Uterus (tissue), 4 donors: ENCODE results near the gene CCDC60. TPM values are rescaled to one million over a fixed set of nuclear protein-coding genes. Genes with fewer than 3 reads are reported as not detected.

Experiments
- DNase-seq, 2 donors: peaks; one replicate each; pipeline ENCODE4 v3.0.0-alpha.2; 2019 to 2020
- H3K27ac ChIP-seq, 2 donors: fragments of 200-600 bp; sonication (generic); 1 replicate in 1 of 2; 2 replicates in 1 of 2; pipeline ENCODE4 v1.5.1; 2016 to 2018
- H3K27me3 ChIP-seq, 2 donors: fragments of 200-600 bp; sonication (generic); one replicate each; pipeline ENCODE4 v1.5.1; 2018 to 2019; ENCODE audit warnings: control low read depth in 1 of 2
- H3K36me3 ChIP-seq, 2 donors: fragments of 200-600 bp; sonication (generic); one replicate each; pipeline ENCODE4 v1.5.1; 2019; ENCODE audit warnings: control low read depth in 1 of 2
- H3K4me1 ChIP-seq, 2 donors: fragments of 200-600 bp; sonication (generic); one replicate each; pipeline ENCODE4 v1.5.1; 2018 to 2019; ENCODE audit warnings: control low read depth in 1 of 2
- H3K4me3 ChIP-seq, 2 donors: fragments of 200-600 bp; sonication (generic); 1 replicate in 1 of 2; 2 replicates in 1 of 2; pipeline ENCODE4 v1.5.1; 2018 to 2019; ENCODE audit warnings: mild to moderate bottlenecking in 1 of 2
- H3K9me3 ChIP-seq, 2 donors: fragments of 200-600 bp; sonication (generic); one replicate each; pipeline ENCODE4 v1.5.1; 2019; ENCODE audit warnings: control low read depth in 1 of 2
- POLR2A ChIP-seq, 2 donors: fragments of 450-650 bp; IDR thresholded peaks; one replicate each; pipeline ENCODE4 v1.6.1; 2016; ENCODE audit warnings: antibody characterized with exemption in 2 of 2, mild to moderate bottlenecking in 1 of 2, moderate library complexity in 1 of 2
- intact Hi-C: fragments of 100-400 bp; cut with DNase I; formaldehyde crosslinking; loops from one replicate; pipeline ENCODE4 v1.15.1; 2023; ENCODE audit warnings: low total_unique reads
- total RNA-seq, 4 donors: library from RNA; depleted of rRNA in 3 of 4; stranded (reverse); fragments of >200 nt in 3 of 4; gene quantifications; one replicate each; pipeline versions ENCODE4 v1.1.0 to v1.2.4, GENCODE V29; 2014 to 2023
- TF ChIP-seq, protein P1 (sequence below), 4 experiments: fragments of 200-600 bp in 2 of 4; fragments of 450-650 bp in 2 of 4; sonication (generic) in 2 of 4; IDR thresholded peaks; one replicate each; pipeline ENCODE4 v1.5.1; 2016 to 2019; ENCODE audit warnings: antibody characterized with exemption in 4 of 4, mild to moderate bottlenecking in 2 of 4, moderate library complexity in 1 of 4
- donor health status: DM: yes; HTN: yes; CAD: no.

The CCDC60 gene
- total RNA-seq, 4 donors from 2014 or later: 2.4 TPM; not detected in 3

GRCh38 chr12:119389687-119390086 is 55.2 kb downstream of the CCDC60 start:
- intact Hi-C loops: no loop called here
- TF ChIP-seq POLR2A (IDR thresholded peaks at IDR 0.05): no peak
- TF ChIP-seq, protein P1, sequence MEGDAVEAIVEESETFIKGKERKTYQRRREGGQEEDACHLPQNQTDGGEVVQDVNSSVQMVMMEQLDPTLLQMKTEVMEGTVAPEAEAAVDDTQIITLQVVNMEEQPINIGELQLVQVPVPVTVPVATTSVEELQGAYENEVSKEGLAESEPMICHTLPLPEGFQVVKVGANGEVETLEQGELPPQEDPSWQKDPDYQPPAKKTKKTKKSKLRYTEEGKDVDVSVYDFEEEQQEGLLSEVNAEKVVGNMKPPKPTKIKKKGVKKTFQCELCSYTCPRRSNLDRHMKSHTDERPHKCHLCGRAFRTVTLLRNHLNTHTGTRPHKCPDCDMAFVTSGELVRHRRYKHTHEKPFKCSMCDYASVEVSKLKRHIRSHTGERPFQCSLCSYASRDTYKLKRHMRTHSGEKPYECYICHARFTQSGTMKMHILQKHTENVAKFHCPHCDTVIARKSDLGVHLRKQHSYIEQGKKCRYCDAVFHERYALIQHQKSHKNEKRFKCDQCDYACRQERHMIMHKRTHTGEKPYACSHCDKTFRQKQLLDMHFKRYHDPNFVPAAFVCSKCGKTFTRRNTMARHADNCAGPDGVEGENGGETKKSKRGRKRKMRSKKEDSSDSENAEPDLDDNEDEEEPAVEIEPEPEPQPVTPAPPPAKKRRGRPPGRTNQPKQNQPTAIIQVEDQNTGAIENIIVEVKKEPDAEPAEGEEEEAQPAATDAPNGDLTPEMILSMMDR (IDR thresholded peaks at IDR 0.05): no peak
- no peak for DNase-seq
- no peak overlapping the region for H3K4me3 ChIP-seq
- no peaks in the 10 kb centered on the region for H3K27me3 ChIP-seq
- H3K9me3 ChIP-seq: no peaks in the 10 kb centered on the region
- no peaks in the 10 kb centered on the region for H3K4me1 ChIP-seq
- H3K27ac ChIP-seq: no peak overlapping the region
- H3K36me3 ChIP-seq: no peaks in the 10 kb centered on the region

DNA sequence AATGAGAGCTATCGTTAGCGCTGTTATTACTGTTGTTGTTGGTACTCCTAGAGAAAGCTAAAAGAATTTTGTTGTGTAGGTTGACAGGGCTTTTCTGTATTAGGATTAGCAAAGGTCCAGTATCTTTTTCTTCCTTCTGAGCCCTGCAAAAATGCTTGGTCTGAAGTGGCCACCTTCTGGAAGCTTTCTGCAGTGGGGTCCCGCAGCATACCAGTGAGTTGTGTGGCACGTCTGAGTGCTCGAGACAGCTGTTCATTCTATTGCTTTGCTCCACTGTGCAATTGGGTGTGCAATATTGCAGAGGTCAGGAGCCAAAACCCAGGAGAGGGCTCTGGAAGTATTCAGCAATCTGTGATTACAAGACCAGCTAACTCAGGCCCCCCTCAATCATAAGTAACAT is 57.1 kb downstream of the CCDC60 start:
- intact Hi-C loops: no loop called here
- no peaks in the 10 kb centered on the region for H3K9me3 ChIP-seq
- TF ChIP-seq, protein P1 (IDR thresholded peaks at IDR 0.05): no peak
- TF ChIP-seq POLR2A (IDR thresholded peaks at IDR 0.05): no peak
- no peaks in the 10 kb centered on the region for H3K36me3 ChIP-seq
- no peaks in the 10 kb centered on the region for H3K27me3 ChIP-seq
- no peaks in the 10 kb centered on the region for H3K4me1 ChIP-seq
- no peak for DNase-seq
- H3K4me3 ChIP-seq: no peak overlapping the region
- no peak overlapping the region for H3K27ac ChIP-seq

GRCh38 chr12:119393677-119394076 is 59.1 kb downstream of the CCDC60 start:
- no peak for TF ChIP-seq POLR2A (IDR thresholded peaks at IDR 0.05)
- TF ChIP-seq, protein P1 (IDR thresholded peaks at IDR 0.05): no peak
- H3K36me3 ChIP-seq: no peaks in the 10 kb centered on the region
- no peak for DNase-seq
- no peaks in the 10 kb centered on the region for H3K4me1 ChIP-seq
- no peaks in the 10 kb centered on the region for H3K9me3 ChIP-seq
- intact Hi-C loops: no loop called here
- no peaks in the 10 kb centered on the region for H3K27me3 ChIP-seq
- no peak overlapping the region for H3K4me3 ChIP-seq
- no peak overlapping the region for H3K27ac ChIP-seq

DNA sequence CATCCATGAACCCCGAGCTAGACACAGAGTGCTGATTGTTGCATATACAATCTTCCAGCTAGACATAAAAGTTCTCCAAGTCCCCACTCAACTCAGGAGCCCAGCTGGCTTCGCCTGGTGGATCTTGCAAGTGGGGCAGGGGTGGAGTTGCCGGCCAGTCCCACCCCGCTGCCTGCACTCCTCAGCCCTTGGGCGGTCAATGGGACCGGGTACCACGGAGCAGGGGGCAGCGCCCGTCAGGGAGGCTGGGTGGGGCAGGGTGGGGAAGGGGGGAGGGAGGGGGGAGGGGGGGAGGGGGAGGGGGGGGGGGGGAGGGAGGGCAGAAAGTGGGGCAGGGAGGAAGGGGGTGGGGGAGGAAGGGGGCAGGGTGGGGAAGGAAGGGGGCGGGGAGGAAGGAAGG is 63.0 kb downstream of the CCDC60 start:
- Histone ChIP-seq H3K36me3 (no peaks in the 10 kb centered on the region), H3K4me1 (no peaks in the 10 kb centered on the region), H3K9me3 (no peaks in the 10 kb centered on the region), H3K4me3 (no peak overlapping the region), H3K27me3 (no peaks in the 10 kb centered on the region), H3K27ac (no peak overlapping the region)
- DNase-seq: no peak
- intact Hi-C loops: no loop called here
- no peak for TF ChIP-seq POLR2A (IDR thresholded peaks at IDR 0.05)
- TF ChIP-seq, protein P1 (IDR thresholded peaks at IDR 0.05): no peak

GRCh38 chr12:119398190-119398589 is 63.7 kb downstream of the CCDC60 start:
- H3K27ac ChIP-seq: no peak overlapping the region
- intact Hi-C loops: no loop called here
- no peak for DNase-seq

More at GRCh38 chr12:119398190-119398589, 63.7 kb downstream of the CCDC60 start:
- no peak overlapping the region for H3K4me3 ChIP-seq
- H3K36me3 ChIP-seq: no peaks in the 10 kb centered on the region
- H3K9me3 ChIP-seq: no peaks in the 10 kb centered on the region
- TF ChIP-seq POLR2A (IDR thresholded peaks at IDR 0.05): no peak
- TF ChIP-seq, protein P1 (IDR thresholded peaks at IDR 0.05): no peak
- no peaks in the 10 kb centered on the region for H3K27me3 ChIP-seq
- no peaks in the 10 kb centered on the region for H3K4me1 ChIP-seq
